Activated CD4-positive, alpha-beta T cell treated with anti-CD3 and anti-CD28 coated beads for 36 hours (primary cell): ENCODE results near the gene PCDHB4. TPM values are rescaled to one million over a fixed set of nuclear protein-coding genes. Genes with fewer than 3 reads are reported as not detected.
"Not testable (repeated sequence)": the region's sequence is repeated elsewhere in the genome, so short reads cannot be mapped to it uniquely, and the experiment has no call there.

Experiments
- ATAC-seq: fragments of 200-7000 bp; cut with Tn5 transposase; one replicate; pipeline ENCODE4 v1.10.0; 2021; ENCODE audit warnings: mild to moderate bottlenecking, moderate library complexity
- CTCF ChIA-PET: fragments of 350-600 bp; sonication (Branson Sonifier 250); formaldehyde crosslinking; loops from one replicate; lab custom pipeline; 2021; ENCODE audit warnings: antibody characterized with exemption; lab: Charles Lee
- POLR2A ChIA-PET: fragments of 350-600 bp; sonication (Branson Sonifier 250); formaldehyde crosslinking; loops from one replicate; lab custom pipeline; 2021; ENCODE audit warnings: antibody characterized with exemption, inconsistent platforms; lab: Charles Lee
- DNase-seq: peaks from one replicate; pipeline ENCODE4 v3.0.0-alpha.2; 2020
- H3K27ac Mint-ChIP-seq: one replicate; pipeline ENCODE4 v1.8.0; 2021; ENCODE audit warnings: mixed read lengths
- H3K27me3 Mint-ChIP-seq: one replicate; pipeline ENCODE4 v1.8.0; 2021; ENCODE audit warnings: mixed read lengths
- H3K36me3 Mint-ChIP-seq: one replicate; pipeline ENCODE4 v1.8.0; 2021; ENCODE audit warnings: low read depth, mixed read lengths
- H3K4me1 Mint-ChIP-seq: one replicate; pipeline ENCODE4 v1.8.0; 2021; ENCODE audit warnings: mixed read lengths
- H3K4me3 Mint-ChIP-seq: one replicate; pipeline ENCODE4 v1.8.0; 2021; ENCODE audit warnings: mild to moderate bottlenecking, moderate library complexity, mixed read lengths
- H3K9me3 Mint-ChIP-seq: one replicate; pipeline ENCODE4 v1.8.0; 2021; ENCODE audit warnings: low read depth, mixed read lengths
- intact Hi-C, 2 experiments: fragments of 100-400 bp; cut with DNase I in 1 of 2; cut with micrococcal nuclease in 1 of 2; formaldehyde crosslinking; loops; one replicate each; pipeline versions ENCODE4 v1.14.2 to v1.15.1; 2022 to 2024; cut with DNase I, micrococcal nuclease
- total RNA-seq, 2 experiments: library from RNA; stranded (reverse); gene quantifications; one replicate each; pipeline ENCODE4 v1.2.3, GENCODE V29; 2021

Gene PCDHB4
- total RNA-seq, 2 experiments from 2014 or later, result not detected

- POLR2A ChIA-PET, CTCF ChIA-PET, DNase-seq, H3K36me3 Mint-ChIP-seq, H3K4me1 Mint-ChIP-seq, H3K4me3 Mint-ChIP-seq, ATAC-seq, H3K27ac Mint-ChIP-seq: not testable (repeated sequence)
- intact Hi-C loops, result loop anchor here in 1 of 2 experiments (10.0 kb wide), 1 partner anchor 242 kb away; the partner anchor contains the start of gene PCDHGA3
- Mint-ChIP-seq H3K9me3 (peaks cover 18% of the 10 kb centered on the region), H3K27me3 (peaks cover 35% of the 10 kb centered on the region)
Measured at GRCh38 chr5:141102471-141102870, 19.1 kb upstream of the PCDHB4 start.

- no peak for ATAC-seq
- Mint-ChIP-seq H3K27me3 (peaks cover 22% of the 10 kb centered on the region), H3K36me3 (peaks cover 7% of the 10 kb centered on the region), H3K4me1 (no peaks in the 10 kb centered on the region), H3K9me3 (peaks cover 10% of the 10 kb centered on the region), H3K4me3 (no peak overlapping the region), H3K27ac (no peak overlapping the region)
- DNase-seq, result no peak
- ChIA-PET POLR2A (no interaction called here), CTCF (no interaction called here)
- intact Hi-C loops, result loop anchor here in 1 of 2 experiments (10.0 kb wide), 1 partner anchor 239 kb away; the partner anchor contains the start of gene PCDHGA3
Measured at GRCh38 chr5:141105350-141105749, 16.3 kb upstream of the PCDHB4 start.

GRCh38 chr5:141119250-141119649 is 2.4 kb upstream of the PCDHB4 start:
- H3K4me3 Mint-ChIP-seq, result no peak overlapping the region
- H3K27ac Mint-ChIP-seq, result no peak overlapping the region
- DNase-seq (no peak), ATAC-seq (no peak)
- CTCF ChIA-PET, result no interaction called here
- H3K36me3 Mint-ChIP-seq, result no peaks in the 10 kb centered on the region
- peaks cover 21% of the 10 kb centered on the region for H3K27me3 Mint-ChIP-seq
- intact Hi-C loops, result no loop called here
- POLR2A ChIA-PET, result no interaction called here
- peaks cover 19% of the 10 kb centered on the region for H3K9me3 Mint-ChIP-seq
- H3K4me1 Mint-ChIP-seq, result no peaks in the 10 kb centered on the region

- Mint-ChIP-seq H3K36me3 (no peaks in the 10 kb centered on the region), H3K27ac (no peak overlapping the region), H3K4me3 (no peak overlapping the region), H3K27me3 (peaks cover 22% of the 10 kb centered on the region), H3K4me1 (no peaks in the 10 kb centered on the region), H3K9me3 (no peaks in the 10 kb centered on the region)
- DNase-seq (no peak), ATAC-seq (no peak)
- ChIA-PET POLR2A (no interaction called here), CTCF (interaction anchor here (0.6 to 1.2 kb wide), 3 partner anchors 13 to 401 kb away, joined by 3 to 5 read pairs (median 4); partner anchors contain the start of gene PCDHB5)
- intact Hi-C loops, result no loop called here
Measured at GRCh38 chr5:141121985-141122384, 367 bp downstream of the PCDHB4 start.

GRCh38 chr5:141123396-141124135 is 1.9 kb downstream of the PCDHB4 start:
- H3K36me3 Mint-ChIP-seq, CTCF ChIA-PET, H3K4me1 Mint-ChIP-seq, DNase-seq, POLR2A ChIA-PET, H3K4me3 Mint-ChIP-seq, ATAC-seq, H3K27ac Mint-ChIP-seq, intact Hi-C loops, H3K9me3 Mint-ChIP-seq: not testable (repeated sequence)
- H3K27me3 Mint-ChIP-seq, result peaks cover 26% of the 10 kb centered on the region

DNA sequence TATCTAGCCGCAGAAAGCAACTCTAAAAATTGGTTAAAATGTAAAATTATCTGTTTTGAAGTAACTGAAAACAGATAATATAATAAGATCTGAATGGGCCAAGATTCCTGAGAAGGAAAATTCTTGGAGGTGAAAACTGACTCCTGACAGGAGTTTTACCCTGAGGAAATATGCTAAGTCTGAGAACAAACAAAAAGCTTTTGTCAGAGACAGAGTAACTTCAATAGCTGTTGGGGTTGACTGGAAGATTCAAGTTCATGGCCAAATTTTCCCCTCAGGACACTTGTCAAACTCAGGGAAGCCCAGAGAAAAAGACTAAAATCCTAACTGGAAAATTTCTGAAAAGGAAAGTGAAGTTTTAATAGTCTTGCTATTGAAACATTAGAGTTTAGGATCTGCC is 5.7 kb downstream of the PCDHB4 start:
- ChIA-PET CTCF (no interaction called here), POLR2A (no interaction called here)
- Mint-ChIP-seq H3K27ac (no peak overlapping the region), H3K4me1 (no peaks in the 10 kb centered on the region), H3K36me3 (no peaks in the 10 kb centered on the region), H3K27me3 (peaks cover 25% of the 10 kb centered on the region), H3K4me3 (no peak overlapping the region), H3K9me3 (peaks cover 2% of the 10 kb centered on the region)
- intact Hi-C loops, result no loop called here
- no peak for DNase-seq
- ATAC-seq, result no peak

- H3K27ac Mint-ChIP-seq, result no peak within 1 kb of the TSS
- peaks cover 28% of the 10 kb centered on the region for H3K9me3 Mint-ChIP-seq
- no peak for ATAC-seq
- intact Hi-C loops, result no loop called here
- DNase-seq, result peak; percentile 38
- ChIA-PET POLR2A (no interaction called here), CTCF (interaction anchor here (0.6 to 1.1 kb wide), 4 partner anchors 13 to 235 kb away, joined by 3 to 4 read pairs (median 3); partner anchors contain the start of genes PCDHB4 and PCDHGB3)
- H3K4me3 Mint-ChIP-seq, result peak within 1 kb of the TSS; percentile 11
- peaks cover 9% of the 10 kb centered on the region for H3K4me1 Mint-ChIP-seq
- H3K27me3 Mint-ChIP-seq, result peaks cover 32% of the 10 kb centered on the region
- H3K36me3 Mint-ChIP-seq, result peaks cover 11% of the 10 kb centered on the region
Measured at GRCh38 chr5:141135030-141135717, 13.6 kb downstream of the PCDHB4 start, which contains the start of gene PCDHB5. Gene PCDHB5, plus strand, starts transcription at chr5:141135206. Its CDS starts 229 bp downstream, at chr5:141135435.

DNA sequence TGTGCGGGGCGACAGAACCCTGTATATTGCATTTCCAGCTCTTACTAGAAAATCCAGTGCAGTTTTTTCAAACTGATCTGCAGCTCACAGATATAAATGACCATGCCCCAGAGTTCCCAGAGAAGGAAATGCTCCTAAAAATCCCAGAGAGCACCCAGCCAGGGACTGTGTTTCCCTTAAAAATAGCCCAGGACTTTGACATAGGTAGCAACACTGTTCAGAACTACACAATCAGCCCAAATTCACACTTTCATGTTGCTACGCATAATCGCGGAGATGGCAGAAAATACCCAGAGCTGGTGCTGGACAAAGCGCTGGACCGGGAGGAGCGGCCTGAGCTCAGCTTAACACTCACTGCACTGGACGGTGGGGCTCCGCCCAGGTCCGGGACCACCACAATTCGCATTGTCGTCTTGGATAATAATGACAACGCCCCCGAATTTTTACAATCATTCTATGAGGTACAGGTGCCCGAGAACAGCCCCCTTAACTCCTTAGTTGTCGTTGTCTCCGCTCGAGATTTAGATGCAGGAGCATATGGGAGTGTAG is 14.2 kb downstream of the PCDHB4 start:
- intact Hi-C loops, result no loop called here
- peaks cover 9% of the 10 kb centered on the region for H3K4me1 Mint-ChIP-seq
- ChIA-PET CTCF (interaction anchor here (0.6 to 1.1 kb wide), 4 partner anchors 14 to 234 kb away, joined by 3 to 4 read pairs (median 3); partner anchors contain the start of genes PCDHB4 and PCDHGB3), POLR2A (no interaction called here)
- H3K27me3 Mint-ChIP-seq, result peaks cover 29% of the 10 kb centered on the region
- no peak overlapping the region for H3K27ac Mint-ChIP-seq
- peaks cover 11% of the 10 kb centered on the region for H3K36me3 Mint-ChIP-seq
- no peak overlapping the region for H3K4me3 Mint-ChIP-seq
- no peak for ATAC-seq
- DNase-seq, result no peak
- H3K9me3 Mint-ChIP-seq, result peaks cover 28% of the 10 kb centered on the region

- ATAC-seq, H3K4me3 Mint-ChIP-seq, CTCF ChIA-PET, H3K27ac Mint-ChIP-seq, H3K4me1 Mint-ChIP-seq, POLR2A ChIA-PET, DNase-seq, intact Hi-C loops: not testable (repeated sequence)
- Mint-ChIP-seq H3K36me3 (peaks cover 11% of the 10 kb centered on the region), H3K9me3 (peaks cover 28% of the 10 kb centered on the region), H3K27me3 (peaks cover 34% of the 10 kb centered on the region)
Measured at GRCh38 chr5:141137346-141137745, 15.7 kb downstream of the PCDHB4 start.

- Mint-ChIP-seq H3K4me3 (no peak within 1 kb of the TSS), H3K27ac (no peak within 1 kb of the TSS), H3K9me3 (peaks cover 21% of the 10 kb centered on the region), H3K36me3 (peaks cover 12% of the 10 kb centered on the region), H3K4me1 (peaks cover 4% of the 10 kb centered on the region), H3K27me3 (peaks cover 41% of the 10 kb centered on the region)
- POLR2A ChIA-PET, result no interaction called here
- DNase-seq (peak; percentile 34), ATAC-seq (no peak)
- CTCF ChIA-PET, result interaction anchor here (0.7 to 1.3 kb wide), 2 partner anchors 246 to 407 kb away, joined by 3 read pairs; no protein-coding TSS in a partner anchor
- intact Hi-C loops, result no loop called here
Measured at GRCh38 chr5:141149812-141150211, 28.2 kb downstream of the PCDHB4 start, which contains the start of gene PCDHB6. Gene PCDHB6, plus strand, starts transcription at chr5:141150057. Its CDS starts 201 bp downstream, at chr5:141150258.
